Small intestine (tissue), 7 donors: ENCODE measurements around the gene UMODL1. TPM values are rescaled to one million over a fixed set of nuclear protein-coding genes. Genes with fewer than 3 reads are reported as not detected.
A peak's percentile ranks its signal among the peaks of the same experiment; 100 is the strongest.

ENCODE experiments used
- DNase-seq, 2 donors: peaks; one replicate each; pipeline versions ENCODE4 v3.0.0 to v3.0.0-alpha.2; 2013
- FAIRE-seq: peaks from 2 replicates; lab custom pipeline; 2012; peaks lifted over from hg19 to GRCh38; lab: Jason Lieb, UNC
- H3K27ac ChIP-seq, 3 donors: one replicate each; pipeline ENCODE4 v1.5.1; 2013; ENCODE audit warnings: low read length in 2 of 3, mild to moderate bottlenecking in 2 of 3, control low read depth in 1 of 3, inconsistent platforms in 1 of 3, low read depth in 1 of 3, moderate library complexity in 1 of 3
- H3K27me3 ChIP-seq, 3 donors: one replicate each; pipeline ENCODE4 v1.6.1; 2013; ENCODE audit warnings: low read length in 3 of 3, inconsistent platforms in 1 of 3; ENCODE audit not compliant: control insufficient read depth in 3 of 3, insufficient read depth in 3 of 3
- H3K36me3 ChIP-seq, 3 donors: one replicate each; pipeline ENCODE4 v1.6.1; 2013; ENCODE audit warnings: low read length in 3 of 3, inconsistent platforms in 1 of 3, low read depth in 1 of 3, mild to moderate bottlenecking in 1 of 3, moderate library complexity in 1 of 3; ENCODE audit not compliant: control insufficient read depth in 3 of 3, insufficient read depth in 2 of 3
- H3K4me1 ChIP-seq, 3 donors: one replicate each; pipeline ENCODE4 v1.6.1; 2013; ENCODE audit warnings: low read length in 2 of 3, inconsistent platforms in 1 of 3, low read depth in 1 of 3, mild to moderate bottlenecking in 1 of 3, moderate library complexity in 1 of 3; ENCODE audit not compliant: control insufficient read depth in 3 of 3, insufficient read depth in 2 of 3
- H3K4me3 ChIP-seq, 3 donors: one replicate each; pipeline ENCODE4 v1.5.1; 2013; ENCODE audit warnings: low read length in 3 of 3, control low read depth in 1 of 3, inconsistent platforms in 1 of 3, low read depth in 1 of 3, mild to moderate bottlenecking in 1 of 3, moderate library complexity in 1 of 3
- H3K9me3 ChIP-seq, 2 donors: one replicate each; pipeline ENCODE4 v1.6.1; 2013; ENCODE audit warnings: low read depth in 1 of 2, low read length in 1 of 2; ENCODE audit not compliant: control insufficient read depth in 2 of 2, insufficient read depth in 1 of 2
- WGBS, 3 donors: extraction: QIAGEN DNeasy Blood & Tissue Kit; methylation state at CpG; one replicate each; pipeline ENCODE4 v1.1.7; 2013; 5-methylcytosine and 5-hydroxymethylcytosine counted together
- polyA plus RNA-seq, 4 donors: library from polyadenylated mRNA; stranded (reverse) in 3 of 4; unstranded in 1 of 4; fragments of 200-250 nt in 3 of 4; fragments of 120-200 nt in 1 of 4; gene quantifications; one replicate each; pipeline versions ENCODE4 v1.2.1 to v1.2.3, GENCODE V29; 2013
- donor health status: healthy with polysubstance abuse.
- donor health status: control.
- donor health status: control.
- donor health status: Bipolar disorder and iron deficiency.
- donor health status: healthy.

Gene UMODL1
- polyA plus RNA-seq, 4 donors = 0.43 to 0.67 (median 0.44) TPM; not detected in 1

DNA sequence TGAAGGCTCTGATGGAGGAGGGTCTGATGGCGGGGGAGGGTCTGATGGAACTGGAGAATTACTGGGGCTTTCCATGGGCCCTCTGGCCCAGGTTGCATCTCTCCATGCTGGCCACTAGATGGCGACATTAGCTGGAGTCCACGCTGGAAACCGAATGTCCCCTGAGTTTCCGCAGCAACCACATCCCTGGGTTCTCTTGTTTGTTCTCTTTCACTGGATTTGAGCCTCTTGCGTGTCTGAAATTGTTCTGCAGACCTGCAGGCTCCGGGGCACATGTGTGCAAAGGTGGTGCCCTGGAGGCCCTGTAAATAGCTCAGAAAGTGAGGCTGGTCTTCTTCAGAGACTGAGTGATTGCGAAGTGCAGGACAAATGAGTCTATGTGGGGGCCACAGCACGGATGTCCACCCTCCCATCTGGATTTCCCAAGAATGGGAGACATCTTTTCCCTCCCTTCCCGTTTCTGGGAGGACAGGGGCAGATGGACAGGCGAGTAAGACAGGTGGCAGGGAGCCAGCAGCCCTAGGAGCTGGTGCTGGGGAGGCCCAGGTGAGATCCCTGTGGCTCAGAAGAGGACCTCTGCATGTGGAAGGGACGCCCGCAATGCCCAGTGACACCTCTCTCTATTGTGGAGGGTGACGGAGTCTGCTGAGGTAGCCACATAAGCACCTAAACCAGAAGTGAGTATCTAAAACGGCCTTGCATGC lies 74.6 kb downstream of the UMODL1 start:
- FAIRE-seq = no peak
- Histone ChIP-seq H3K4me3 (no peak overlapping the region), H3K27me3 (peaks cover 0 to 2% (median 0%) of the 10 kb centered on the region in 3 donors), H3K36me3 (no peaks in the 10 kb centered on the region), H3K4me1 (no peaks in the 10 kb centered on the region), H3K27ac (no peak overlapping the region), H3K9me3 (no peaks in the 10 kb centered on the region)
- peak; percentile 68 to 76 for DNase-seq
- WGBS, 3 donors = 31 to 36% (median 33%) methylated on average over 15 of the region's 15 CpGs

DNA sequence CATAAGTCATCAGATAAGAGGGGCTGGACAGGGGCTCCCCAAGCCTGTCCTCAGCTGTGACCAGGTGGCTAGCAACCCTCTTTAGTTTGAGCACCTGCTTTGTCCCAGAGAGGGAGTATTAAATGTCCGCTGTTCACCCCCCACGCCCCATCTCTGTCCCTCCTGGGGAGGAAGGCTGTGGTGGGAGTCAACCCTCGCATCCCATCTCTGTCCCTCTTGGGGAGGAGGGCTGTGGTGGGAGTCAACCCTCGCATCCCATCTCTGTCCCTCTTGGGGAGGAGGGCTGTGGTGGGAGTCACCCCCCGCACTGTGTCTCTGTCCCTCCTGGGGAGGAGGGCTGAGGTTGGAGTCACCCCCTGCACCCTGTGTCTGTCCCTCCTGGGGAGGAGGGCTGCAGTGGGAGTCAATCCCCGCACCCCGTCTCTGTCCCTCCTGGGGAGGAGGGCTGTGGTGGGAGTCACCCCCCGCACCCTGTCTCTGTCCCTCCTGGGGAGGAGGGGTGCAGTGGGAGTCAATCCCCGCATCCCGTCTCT lies 75.2 kb downstream of the UMODL1 start:
- peaks cover 0 to 1% (median 0%) of the 10 kb centered on the region in 3 donors for H3K27me3 ChIP-seq
- WGBS, 3 donors = 90 to 93% (median 90%) methylated on average over 8 to 10 of the region's 10 CpGs
- no peaks in the 10 kb centered on the region for H3K36me3 ChIP-seq
- H3K4me3 ChIP-seq = no peak overlapping the region
- H3K4me1 ChIP-seq = no peaks in the 10 kb centered on the region
- DNase-seq (no peak), FAIRE-seq (no peak)
- no peaks in the 10 kb centered on the region for H3K9me3 ChIP-seq
- no peak overlapping the region for H3K27ac ChIP-seq

DNA sequence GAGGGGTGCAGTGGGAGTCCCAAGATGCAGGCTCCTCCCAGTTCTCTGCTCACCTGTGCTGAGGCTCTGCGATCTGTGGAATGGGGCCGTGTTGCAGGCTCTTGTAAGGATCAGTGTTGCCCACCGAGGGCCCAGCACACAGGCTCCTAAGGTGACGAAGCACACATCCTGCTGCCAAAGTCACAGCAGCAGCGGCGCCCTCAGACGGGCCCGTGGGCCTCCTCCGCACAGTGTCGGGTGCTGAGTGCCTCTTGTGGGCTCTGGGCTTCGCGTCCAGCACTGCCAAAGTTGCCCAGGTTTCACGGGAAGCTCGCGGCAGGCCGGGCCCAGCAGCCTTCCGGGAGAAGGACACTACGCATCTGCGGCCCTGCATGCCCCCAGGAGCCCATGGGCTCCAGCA lies 75.7 kb downstream of the UMODL1 start:
- Histone ChIP-seq H3K27me3 (no peaks in the 10 kb centered on the region), H3K36me3 (no peaks in the 10 kb centered on the region), H3K4me3 (no peak overlapping the region), H3K9me3 (no peaks in the 10 kb centered on the region), H3K27ac (no peak overlapping the region), H3K4me1 (no peaks in the 10 kb centered on the region)
- FAIRE-seq = no peak
- no peak for DNase-seq
- 87 to 89% (median 88%) methylated on average over 19 of the region's 19 CpGs for WGBS, 3 donors

DNA sequence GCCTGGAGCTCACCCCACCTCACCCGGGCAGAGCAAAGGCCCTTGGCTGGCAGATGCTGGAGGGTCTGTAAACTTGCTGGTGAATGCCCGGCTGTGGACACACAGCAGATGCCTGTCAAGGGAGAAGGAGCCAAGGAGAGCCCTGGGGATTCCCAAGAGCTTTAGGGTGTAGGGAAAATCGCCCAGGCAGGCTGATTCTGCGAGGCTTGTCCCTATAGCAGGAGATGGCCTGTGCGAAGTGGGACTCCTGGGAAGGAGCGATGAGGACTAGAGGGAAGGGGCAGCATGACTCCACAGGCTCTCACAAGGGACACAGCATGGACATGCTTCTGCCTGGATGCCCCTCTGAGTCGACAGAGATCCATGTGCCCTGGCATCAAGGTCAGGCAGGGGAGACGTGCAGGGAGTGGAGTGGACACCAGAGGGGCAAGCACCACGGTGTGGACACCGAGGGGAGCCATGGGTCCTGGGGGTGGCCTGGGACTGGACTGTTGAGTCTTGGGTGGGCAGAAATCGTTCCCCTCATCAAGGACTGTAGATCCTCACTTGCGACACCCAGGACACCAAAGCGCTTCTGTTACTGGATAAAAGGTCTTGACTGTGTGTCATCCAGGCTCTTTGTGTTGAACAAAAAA lies 76.4 kb downstream of the UMODL1 start:
- no peak overlapping the region for H3K27ac ChIP-seq
- no peak for DNase-seq
- H3K27me3 ChIP-seq = no peaks in the 10 kb centered on the region
- no peaks in the 10 kb centered on the region for H3K36me3 ChIP-seq
- H3K4me3 ChIP-seq = no peak overlapping the region
- FAIRE-seq = no peak
- H3K4me1 ChIP-seq = peaks cover 0 to 3% (median 0%) of the 10 kb centered on the region in 3 donors
- H3K9me3 ChIP-seq = no peaks in the 10 kb centered on the region
- WGBS, 3 donors = 82 to 90% (median 83%) methylated on average over 13 of the region's 13 CpGs

DNA sequence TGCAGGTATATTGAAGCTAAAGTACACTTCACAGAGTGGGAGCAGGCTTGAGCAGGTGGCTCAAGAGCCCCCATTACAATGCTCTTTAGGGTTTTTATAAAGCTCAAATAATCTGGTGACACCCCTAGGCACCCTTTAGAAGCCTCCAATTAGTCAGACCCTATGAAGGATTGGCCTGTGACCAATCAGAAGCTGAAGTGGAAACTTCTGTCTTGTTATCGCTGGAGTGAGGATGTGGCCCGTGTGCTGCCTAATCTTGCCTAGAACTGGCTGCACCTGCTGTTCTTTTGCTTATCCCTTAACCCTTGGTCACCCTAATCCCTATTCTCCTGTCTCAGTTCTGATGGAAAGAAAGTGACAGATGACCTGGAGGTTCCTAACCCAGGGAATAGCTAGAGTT lies 77.0 kb downstream of the UMODL1 start:
- no peak for FAIRE-seq
- H3K27me3 ChIP-seq = no peaks in the 10 kb centered on the region
- 12 to 25% (median 18%) methylated on average over 2 of the region's 2 CpGs for WGBS, 3 donors
- peaks cover 0 to 5% (median 0%) of the 10 kb centered on the region in 3 donors for H3K4me1 ChIP-seq
- H3K9me3 ChIP-seq = no peaks in the 10 kb centered on the region
- no peak overlapping the region for H3K4me3 ChIP-seq
- DNase-seq = no peak
- no peak overlapping the region for H3K27ac ChIP-seq
- H3K36me3 ChIP-seq = no peaks in the 10 kb centered on the region

DNA sequence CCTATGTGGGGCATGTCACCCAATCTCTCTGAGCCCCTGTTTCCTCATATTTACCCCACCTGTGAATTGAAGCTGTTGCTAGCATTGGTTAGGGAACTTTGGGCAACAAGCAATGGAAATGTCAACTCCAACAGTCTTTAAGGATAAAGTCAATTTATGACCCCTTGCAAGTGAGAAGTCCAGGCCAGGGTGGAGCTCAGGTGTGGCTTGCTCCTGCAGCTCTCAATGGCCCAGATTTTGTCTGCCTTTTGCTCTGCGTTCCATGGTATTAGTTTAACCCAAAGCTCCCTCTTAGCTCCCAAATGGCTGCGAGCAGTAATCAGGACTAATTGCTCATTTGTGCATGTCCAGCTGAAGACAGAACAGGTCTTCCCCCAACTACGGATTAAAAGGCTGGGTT lies 77.5 kb downstream of the UMODL1 start:
- Histone ChIP-seq H3K36me3 (no peaks in the 10 kb centered on the region), H3K27ac (no peak overlapping the region), H3K4me3 (no peak overlapping the region), H3K4me1 (peaks cover 0 to 5% (median 0%) of the 10 kb centered on the region in 3 donors), H3K27me3 (no peaks in the 10 kb centered on the region), H3K9me3 (no peaks in the 10 kb centered on the region)
- no peak for FAIRE-seq
- WGBS, 3 donors = 87 to 93% (median 88%) methylated on average over 3 of the region's 3 CpGs
- DNase-seq = no peak

DNA sequence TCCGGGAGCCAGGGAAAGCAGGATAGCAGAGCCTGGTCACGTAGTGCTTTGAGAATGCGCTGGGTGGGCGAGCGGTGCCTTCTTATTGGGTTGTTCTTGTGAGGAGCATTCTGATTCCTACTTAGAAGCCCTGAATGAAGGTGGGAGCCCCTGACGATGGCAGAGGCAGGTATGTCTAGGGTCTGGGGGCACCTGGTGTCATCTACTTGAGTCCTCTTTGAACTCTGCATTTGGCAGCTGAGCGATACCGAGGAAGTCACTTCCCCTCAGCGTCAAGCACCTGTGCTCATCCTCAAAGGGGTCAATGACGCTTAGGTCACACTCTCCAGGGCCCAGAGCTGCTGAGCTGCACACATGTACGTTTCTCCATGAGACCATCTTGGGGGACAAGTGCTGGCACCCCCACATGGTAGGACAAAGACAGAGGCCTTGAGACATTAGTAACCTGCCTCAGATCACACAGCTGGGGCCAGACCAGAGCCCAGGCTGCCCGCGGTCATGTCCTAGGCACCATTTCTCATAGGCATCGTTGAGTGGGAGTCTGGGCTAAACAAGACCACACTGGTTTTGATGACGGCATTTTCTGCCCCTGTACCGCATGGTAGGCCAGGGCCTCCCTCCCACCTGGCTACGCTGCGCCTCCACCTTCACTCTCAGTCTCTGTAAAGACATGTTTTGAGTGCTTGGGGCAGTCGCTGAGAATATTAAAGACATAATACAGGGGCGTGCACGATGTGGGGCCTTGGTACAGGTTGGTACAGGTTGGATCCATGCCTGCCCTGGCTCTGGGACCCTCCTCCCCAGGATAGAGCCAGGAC lies 78.7 kb downstream of the UMODL1 start:
- no peak for FAIRE-seq
- Histone ChIP-seq H3K4me3 (no peak overlapping the region), H3K27me3 (no peaks in the 10 kb centered on the region), H3K9me3 (no peaks in the 10 kb centered on the region), H3K4me1 (peaks cover 0 to 5% (median 0%) of the 10 kb centered on the region in 3 donors), H3K36me3 (no peaks in the 10 kb centered on the region), H3K27ac (no peak overlapping the region)
- WGBS, 3 donors = 90 to 94% (median 92%) methylated on average over 21 of the region's 21 CpGs
- no peak for DNase-seq

DNA sequence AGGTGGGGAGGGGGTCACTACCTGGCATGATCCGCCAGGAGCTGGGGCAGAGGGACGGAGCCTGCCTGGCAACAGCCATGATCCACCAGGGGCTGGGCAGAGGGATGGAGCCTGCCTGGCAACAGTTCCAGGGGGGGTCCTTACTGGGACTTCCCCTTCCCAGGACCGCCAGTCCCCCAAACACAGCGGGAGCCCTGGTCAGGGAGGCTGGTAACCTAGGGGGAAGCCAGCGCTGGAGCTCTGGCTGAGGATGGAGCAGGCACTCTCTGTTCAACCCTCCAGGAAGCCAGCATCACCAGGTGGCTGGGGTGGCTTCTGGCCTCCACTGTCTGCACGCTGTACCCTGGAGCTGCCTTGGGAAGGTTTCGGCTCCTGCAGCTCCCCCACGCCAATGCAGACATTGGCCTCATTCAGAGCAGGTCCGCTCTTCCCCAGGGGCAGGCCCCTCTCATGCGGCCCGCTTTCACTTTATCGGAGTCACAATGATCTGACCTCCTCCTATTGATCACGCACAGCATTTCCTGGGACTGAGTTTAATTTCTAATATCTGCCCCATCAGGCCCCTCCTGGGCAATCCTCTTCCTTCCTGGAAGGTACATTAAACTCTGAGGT lies 79.5 kb downstream of the UMODL1 start:
- H3K4me1 ChIP-seq = peaks cover 0 to 5% (median 0%) of the 10 kb centered on the region in 3 donors
- no peaks in the 10 kb centered on the region for H3K36me3 ChIP-seq
- H3K4me3 ChIP-seq = no peak overlapping the region
- H3K27me3 ChIP-seq = peaks cover 0 to 4% (median 0%) of the 10 kb centered on the region in 3 donors
- no peaks in the 10 kb centered on the region for H3K9me3 ChIP-seq
- DNase-seq (no peak), FAIRE-seq (no peak)
- H3K27ac ChIP-seq = no peak overlapping the region
- 92% methylated on average over 12 to 13 of the region's 13 CpGs for WGBS, 3 donors
